OCI-M2 (cell line): Measurements from ENCODE around the gene CLEC4E.
"Not testable (repeated sequence)": the region's sequence is repeated elsewhere in the genome, so short reads cannot be mapped to it uniquely, and the experiment has no call there.

Experiments used
- DNase-seq: peaks from one replicate; lab custom pipeline; 2025; ENCODE audit not compliant: unreplicated experiment; lab: John Stamatoyannopoulos, UW

The CLEC4E gene

GRCh38 chr12:8541562-8541961 lies 857 bp upstream of the CLEC4E start:
- no peak for DNase-seq

GRCh38 chr12:8537820-8538219 lies 2.9 kb downstream of the CLEC4E start:
- not testable (repeated sequence) for DNase-seq

- DNase-seq: no peak
These were observed 8.7 kb downstream of the CLEC4E start for GRCh38 chr12:8532045-8532444.

DNA sequence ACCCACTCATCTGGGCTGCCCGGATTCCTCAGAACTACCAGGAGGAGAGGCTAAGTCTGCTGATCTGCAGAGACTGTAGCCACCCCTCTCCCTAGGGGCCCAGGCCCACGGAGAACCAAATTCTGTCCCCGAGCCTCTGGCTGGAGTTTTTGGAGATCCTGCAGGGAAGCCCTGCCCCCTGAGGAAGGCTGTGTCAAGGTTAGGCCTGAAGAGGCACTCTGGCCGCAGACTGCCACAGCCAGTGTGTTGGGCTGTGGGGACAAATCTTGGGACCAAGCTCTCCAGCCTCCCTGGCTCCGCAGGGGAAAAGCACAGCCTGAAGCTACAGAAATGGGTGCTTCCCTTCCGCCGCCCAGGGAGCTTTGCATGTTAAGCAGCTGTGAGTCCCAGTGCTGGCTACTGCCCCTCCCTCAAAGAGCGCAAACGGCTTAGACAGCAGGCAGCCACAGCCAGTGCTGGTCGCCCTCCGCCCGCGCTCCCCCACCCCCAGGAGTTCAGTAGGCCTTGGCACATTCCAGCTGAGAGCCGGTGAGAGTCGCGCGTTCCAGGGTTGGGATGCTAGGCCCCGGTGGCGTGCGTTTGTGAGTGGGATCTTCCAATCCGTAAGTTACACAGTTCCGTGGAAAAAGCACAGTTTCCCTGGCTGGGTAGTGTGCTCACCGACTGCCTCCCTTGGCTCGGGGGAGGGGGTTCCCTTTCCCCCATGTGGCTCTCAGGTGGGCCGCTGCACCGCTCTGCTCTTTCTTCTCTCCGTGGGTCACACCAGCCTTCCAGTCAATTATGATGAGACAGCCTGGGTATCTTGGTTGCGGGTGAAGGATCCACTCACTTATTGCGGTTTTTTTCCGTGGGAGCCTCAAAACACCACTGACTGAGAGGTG lies 13.2 kb downstream of the CLEC4E start:
- DNase-seq: no peak

- DNase-seq: no peak
These were observed 21.5 kb downstream of the CLEC4E start for GRCh38 chr12:8519171-8519570.

DNA sequence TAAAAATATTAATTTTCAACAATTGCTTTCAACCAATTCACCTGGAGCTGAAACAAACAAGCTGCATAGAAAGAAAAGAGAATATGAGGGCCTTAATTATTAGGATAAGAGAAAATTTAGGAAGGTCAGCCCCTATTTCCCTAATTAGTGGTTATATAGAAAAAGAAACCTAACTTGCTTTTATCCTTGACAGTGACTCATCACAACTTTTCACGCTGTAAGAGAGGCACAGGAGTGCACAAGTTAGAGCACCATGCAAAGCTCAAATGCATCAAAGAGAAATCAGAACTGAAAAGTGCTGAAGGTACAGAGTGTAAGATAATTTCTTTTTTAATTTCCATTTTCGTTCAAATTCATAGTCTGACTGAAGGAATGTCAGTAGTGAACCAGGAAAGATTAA lies 22.7 kb downstream of the CLEC4E start:
- DNase-seq: no peak

GRCh38 chr12:8513256-8513655 lies 27.4 kb downstream of the CLEC4E start, which contains the start of gene CLEC4D:
Gene CLEC4D, plus strand, starts transcription at chr12:8513503. Its CDS starts 230 bp downstream, at chr12:8513733.
- no peak for DNase-seq

DNA sequence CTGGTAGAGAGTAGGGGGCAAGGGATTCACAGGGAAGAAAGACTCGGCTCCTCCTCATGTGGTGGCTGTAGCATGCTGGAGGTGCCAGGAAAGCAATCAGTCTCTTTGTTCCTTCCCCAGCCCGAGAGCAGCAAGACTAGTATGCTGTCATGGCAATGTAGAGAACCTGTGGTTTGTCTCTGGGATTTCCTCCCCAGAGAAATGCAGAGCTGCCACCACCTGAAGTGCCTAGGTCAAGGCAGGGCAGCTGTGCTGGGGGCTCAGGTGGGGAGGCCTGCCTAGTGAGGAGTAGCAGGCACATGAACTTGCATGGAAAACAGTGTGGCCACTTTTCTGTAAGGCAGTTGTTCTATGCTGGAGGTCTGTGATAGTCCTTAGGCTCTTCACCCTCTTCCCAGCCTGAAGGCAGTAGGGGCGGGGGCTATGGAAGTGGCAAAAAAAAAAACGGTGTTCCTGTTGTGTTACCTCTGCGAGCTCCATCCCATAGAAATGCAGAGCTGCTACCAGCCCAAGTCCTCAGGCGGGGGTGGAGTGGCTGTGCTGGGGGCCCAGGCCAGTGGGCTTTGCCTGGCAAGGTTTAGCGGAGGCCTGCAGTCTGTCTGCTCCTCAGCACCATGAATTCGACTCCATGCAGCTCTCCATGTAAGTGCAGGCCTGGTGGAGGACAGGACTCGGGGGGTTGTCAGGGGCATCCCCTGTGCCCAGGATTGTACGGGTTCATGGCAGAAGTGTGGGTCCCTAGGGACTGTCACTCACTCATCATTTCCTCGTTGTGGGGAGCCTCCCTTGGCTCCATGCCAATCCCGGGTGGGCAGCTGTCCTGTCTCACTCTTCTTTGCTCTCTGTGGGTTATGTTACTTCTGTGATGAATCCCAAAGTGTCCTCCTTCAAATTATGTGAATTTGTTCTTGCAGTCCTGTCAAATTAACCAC lies 31.5 kb downstream of the CLEC4E start:
- no peak for DNase-seq

DNA sequence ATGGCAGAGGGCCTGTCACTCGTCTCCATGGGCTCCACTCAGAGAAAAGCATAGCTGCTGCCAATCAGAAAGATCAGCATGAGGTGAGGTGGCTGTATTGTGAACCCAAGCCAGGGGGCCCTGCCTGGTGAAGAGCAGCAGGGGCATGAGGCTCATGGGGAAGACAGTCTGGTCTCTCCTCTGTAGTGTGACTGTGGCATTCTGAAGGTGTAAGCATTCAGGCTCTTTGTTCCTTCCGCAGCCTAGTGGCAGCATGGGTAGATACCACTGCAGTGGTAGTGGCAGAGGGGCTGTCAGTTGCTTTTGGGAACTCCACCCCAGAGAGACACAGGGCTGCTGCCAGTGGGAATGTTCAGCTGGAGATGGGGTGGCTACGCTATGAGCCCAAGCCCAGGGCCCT lies 32.5 kb downstream of the CLEC4E start:
- no peak for DNase-seq

- no peak for DNase-seq
These were observed 33.1 kb downstream of the CLEC4E start for GRCh38 chr12:8507596-8507995.

- DNase-seq: no peak
These were observed 36.4 kb downstream of the CLEC4E start for GRCh38 chr12:8504351-8504750.

GRCh38 chr12:8501720-8502119 lies 39.0 kb downstream of the CLEC4E start:
- no peak for DNase-seq

- DNase-seq: no peak
These were observed 41.1 kb downstream of the CLEC4E start for GRCh38 chr12:8499616-8500015.

- not testable (repeated sequence) for DNase-seq
These were observed 44.6 kb downstream of the CLEC4E start for GRCh38 chr12:8496074-8496473.

- not testable (repeated sequence) for DNase-seq
These were observed 45.0 kb downstream of the CLEC4E start for GRCh38 chr12:8495671-8496070.

GRCh38 chr12:8493084-8493483 lies 47.6 kb downstream of the CLEC4E start:
- DNase-seq: no peak

DNA sequence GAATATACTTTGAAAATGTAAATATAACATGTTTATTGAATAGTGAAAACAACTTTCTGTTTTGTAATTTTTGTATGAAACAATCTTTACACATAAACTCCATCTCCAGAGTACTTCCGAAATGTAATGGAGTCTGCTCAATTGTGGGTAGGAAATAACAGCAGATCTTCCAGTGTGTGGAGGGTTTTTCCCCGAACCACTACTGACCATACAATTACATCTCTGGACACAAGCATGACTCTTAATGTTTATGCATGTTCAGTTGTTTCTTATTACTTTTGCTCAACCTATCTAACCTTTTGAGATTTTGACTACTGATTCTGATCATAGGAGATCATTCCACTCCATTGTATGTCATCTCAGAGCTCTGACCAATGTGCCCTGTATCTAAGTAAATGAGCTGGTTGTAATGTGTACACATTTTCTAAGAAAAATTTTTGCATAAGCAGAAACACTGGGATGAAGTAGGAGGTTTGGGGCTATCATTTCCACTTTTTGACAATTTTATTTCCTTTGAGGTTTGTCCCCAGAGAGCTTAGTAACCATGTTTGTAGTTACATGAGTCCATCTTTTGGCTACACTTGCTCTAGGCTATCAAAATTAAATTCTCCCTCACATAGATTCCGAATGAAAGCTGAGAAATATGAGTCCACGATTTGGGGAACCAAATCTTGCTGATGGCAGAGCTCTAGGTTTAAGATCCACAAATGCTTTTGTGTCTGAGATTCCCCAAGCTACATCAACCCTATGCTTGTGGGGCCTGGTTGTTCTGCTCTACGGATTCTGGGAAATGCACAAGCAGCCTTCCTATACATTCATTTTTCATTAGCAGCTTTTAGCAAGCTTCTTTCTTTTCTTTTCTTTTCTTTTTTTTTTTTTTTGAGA lies 48.8 kb downstream of the CLEC4E start:
- no peak for DNase-seq
